ENCODE data around the gene CCSER1. TPM values are rescaled to one million over a fixed set of nuclear protein-coding genes. Genes with fewer than 3 reads are reported as not detected.

CCSER1 gene
- total RNA-seq, 1 donor from 2014 or later = not detected

DNA sequence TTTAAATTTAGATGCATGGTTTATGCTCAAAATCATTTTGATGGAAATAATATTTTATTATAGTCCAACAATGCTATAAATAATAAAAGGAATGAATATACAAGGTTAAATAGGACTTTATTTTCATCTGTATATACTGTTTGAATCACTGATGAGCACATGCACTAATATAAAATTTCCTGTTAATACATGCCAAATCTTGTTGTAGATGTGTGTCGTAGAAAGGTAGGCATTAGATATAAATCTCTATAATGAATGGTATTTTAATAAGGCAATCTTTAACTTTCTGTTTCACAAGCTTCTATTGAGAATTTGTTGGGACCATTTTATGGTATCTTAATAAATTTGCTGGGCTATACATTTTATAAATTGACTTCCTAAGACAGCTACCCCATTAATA is 868.8 kb downstream of the CCSER1 start:
- intact Hi-C loops (cut with micrococcal nuclease) = no loop called here
- Mint-ChIP-seq H3K27me3 (ENCODE audit: low read depth) (no peaks in the 10 kb centered on the region), H3K4me1 (ENCODE audit: low read depth) (no peaks in the 10 kb centered on the region), H3K9me3 (peaks cover 11% of the 10 kb centered on the region), H3K27ac (no peak overlapping the region), H3K4me3 (ENCODE audit: low read depth) (no peak overlapping the region), H3K36me3 (ENCODE audit: low read depth) (no peaks in the 10 kb centered on the region)
- DNase-seq (ENCODE audit: low spot score) = no peak

DNA sequence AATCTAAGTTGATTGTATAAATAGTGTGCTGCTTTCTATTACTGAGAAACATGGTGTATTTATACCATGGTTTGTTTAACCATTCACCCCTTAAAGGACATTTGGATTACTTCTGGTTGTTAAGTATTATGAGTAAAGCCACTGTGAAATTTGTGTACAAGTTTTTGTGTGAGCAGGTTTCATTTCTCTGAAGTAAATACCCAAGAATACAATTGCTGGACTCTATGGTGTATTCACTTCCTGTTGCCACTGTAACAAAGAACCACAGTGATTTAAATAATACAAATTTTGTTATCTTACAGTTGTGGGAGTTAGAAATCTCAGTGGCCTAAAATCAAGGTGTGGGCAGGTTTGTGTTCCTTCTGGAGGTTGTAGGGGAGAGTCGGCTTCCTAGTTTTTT is 869.6 kb downstream of the CCSER1 start:
- Mint-ChIP-seq H3K27ac (no peak overlapping the region), H3K27me3 (ENCODE audit: low read depth) (no peaks in the 10 kb centered on the region), H3K36me3 (ENCODE audit: low read depth) (no peaks in the 10 kb centered on the region), H3K4me1 (ENCODE audit: low read depth) (no peaks in the 10 kb centered on the region), H3K9me3 (peaks cover 11% of the 10 kb centered on the region), H3K4me3 (ENCODE audit: low read depth) (no peak overlapping the region)
- DNase-seq (ENCODE audit: low spot score) = no peak
- intact Hi-C loops (cut with micrococcal nuclease) = no loop called here

GRCh38 chr4:91015861-91016260 is 888.7 kb downstream of the CCSER1 start:
- H3K4me3 Mint-ChIP-seq (ENCODE audit: low read depth) = no peak overlapping the region
- H3K36me3 Mint-ChIP-seq (ENCODE audit: low read depth) = no peaks in the 10 kb centered on the region
- H3K27ac Mint-ChIP-seq = no peak overlapping the region
- no peaks in the 10 kb centered on the region for H3K4me1 Mint-ChIP-seq (ENCODE audit: low read depth)
- intact Hi-C loops (cut with micrococcal nuclease) = no loop called here
- no peaks in the 10 kb centered on the region for H3K27me3 Mint-ChIP-seq (ENCODE audit: low read depth)
- no peak for DNase-seq (ENCODE audit: low spot score)
- H3K9me3 Mint-ChIP-seq = peaks cover under 1% of the 10 kb centered on the region

- no peak for DNase-seq (ENCODE audit: low spot score)
- no peak overlapping the region for H3K4me3 Mint-ChIP-seq (ENCODE audit: low read depth)
- H3K27ac Mint-ChIP-seq = no peak overlapping the region
- intact Hi-C loops (cut with micrococcal nuclease) = no loop called here
- H3K27me3 Mint-ChIP-seq (ENCODE audit: low read depth) = no peaks in the 10 kb centered on the region
- no peaks in the 10 kb centered on the region for H3K4me1 Mint-ChIP-seq (ENCODE audit: low read depth)
- H3K9me3 Mint-ChIP-seq = no peaks in the 10 kb centered on the region
- no peaks in the 10 kb centered on the region for H3K36me3 Mint-ChIP-seq (ENCODE audit: low read depth)
These were observed 892.3 kb downstream of the CCSER1 start for GRCh38 chr4:91019513-91019912.

DNA sequence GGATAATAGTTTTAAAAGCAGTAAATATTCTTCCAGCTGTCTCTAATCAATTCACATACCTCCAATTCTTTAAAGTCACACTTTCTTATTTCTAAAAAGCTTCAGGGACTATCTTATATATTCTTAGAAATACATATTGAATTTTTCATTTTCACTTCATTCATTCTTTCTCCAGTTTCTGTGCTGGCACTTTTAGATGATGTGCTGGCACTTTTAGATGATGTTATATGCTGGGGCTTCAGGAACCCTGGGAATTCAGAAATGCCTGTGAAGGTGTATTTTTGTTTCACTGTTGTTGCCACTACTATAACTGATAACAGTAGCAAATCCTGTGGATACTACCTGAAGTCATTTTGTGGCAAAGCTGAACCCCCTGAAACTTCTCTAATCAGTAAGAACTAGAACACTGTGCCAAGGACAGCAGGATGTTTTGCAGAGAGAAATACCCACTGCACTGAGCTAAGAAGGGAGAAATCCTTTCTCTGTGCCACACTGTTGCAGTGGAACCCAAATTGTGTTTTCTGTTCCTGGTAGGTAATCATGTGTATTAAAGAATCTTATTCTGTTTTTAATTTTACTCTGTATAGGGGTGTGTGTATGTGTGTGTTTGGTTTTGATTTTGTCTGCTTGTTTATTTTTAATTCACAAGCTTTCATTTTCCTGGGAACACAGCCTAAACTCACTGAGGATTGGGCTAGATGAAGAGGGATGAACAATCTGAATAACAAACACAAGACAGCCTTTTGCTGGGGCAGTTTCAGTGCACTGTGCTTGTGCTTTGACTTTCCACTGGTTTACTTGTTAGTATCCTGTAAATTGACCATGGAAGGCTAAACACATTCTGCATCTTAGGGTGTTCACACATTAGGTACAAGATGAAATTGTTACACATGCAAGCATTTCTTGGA is 898.3 kb downstream of the CCSER1 start:
- DNase-seq (ENCODE audit: low spot score) = no peak
- H3K27me3 Mint-ChIP-seq (ENCODE audit: low read depth) = no peaks in the 10 kb centered on the region
- no peaks in the 10 kb centered on the region for H3K36me3 Mint-ChIP-seq (ENCODE audit: low read depth)
- intact Hi-C loops (cut with micrococcal nuclease) = no loop called here
- no peak overlapping the region for H3K4me3 Mint-ChIP-seq (ENCODE audit: low read depth)
- no peaks in the 10 kb centered on the region for H3K4me1 Mint-ChIP-seq (ENCODE audit: low read depth)
- H3K9me3 Mint-ChIP-seq = no peaks in the 10 kb centered on the region
- H3K27ac Mint-ChIP-seq = no peak overlapping the region

- no peak overlapping the region for H3K4me3 Mint-ChIP-seq (ENCODE audit: low read depth)
- intact Hi-C loops (cut with micrococcal nuclease) = no loop called here
- no peaks in the 10 kb centered on the region for H3K36me3 Mint-ChIP-seq (ENCODE audit: low read depth)
- H3K27ac Mint-ChIP-seq = no peak overlapping the region
- no peaks in the 10 kb centered on the region for H3K9me3 Mint-ChIP-seq
- H3K27me3 Mint-ChIP-seq (ENCODE audit: low read depth) = no peaks in the 10 kb centered on the region
- H3K4me1 Mint-ChIP-seq (ENCODE audit: low read depth) = no peaks in the 10 kb centered on the region
- DNase-seq (ENCODE audit: low spot score) = no peak
These were observed 901.0 kb downstream of the CCSER1 start for GRCh38 chr4:91028228-91028627.

DNA sequence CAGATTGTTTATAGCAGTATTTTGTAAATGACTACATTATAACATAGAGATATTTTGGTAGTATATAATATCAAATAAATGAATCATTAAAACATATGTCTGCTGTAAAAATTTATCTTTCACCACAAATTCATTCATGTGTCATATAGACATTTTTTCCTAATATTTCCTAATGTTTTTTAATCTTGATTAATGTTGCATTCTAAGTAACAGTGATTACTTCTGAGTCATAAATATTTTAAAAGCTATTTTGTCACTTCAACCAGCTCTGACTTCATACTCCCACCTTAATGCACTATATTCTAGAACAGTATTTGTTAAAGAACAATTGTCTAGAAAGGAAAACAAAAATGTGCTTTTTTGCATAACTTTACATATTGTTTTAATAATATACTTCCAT is 904.6 kb downstream of the CCSER1 start:
- Mint-ChIP-seq H3K27me3 (ENCODE audit: low read depth) (no peaks in the 10 kb centered on the region), H3K4me1 (ENCODE audit: low read depth) (no peaks in the 10 kb centered on the region), H3K36me3 (ENCODE audit: low read depth) (no peaks in the 10 kb centered on the region), H3K27ac (no peak overlapping the region), H3K9me3 (no peaks in the 10 kb centered on the region), H3K4me3 (ENCODE audit: low read depth) (no peak overlapping the region)
- intact Hi-C loops (cut with micrococcal nuclease) = no loop called here
- DNase-seq (ENCODE audit: low spot score) = no peak

GRCh38 chr4:91032725-91033445 is 905.7 kb downstream of the CCSER1 start:
- intact Hi-C loops (cut with micrococcal nuclease) = no loop called here
- Mint-ChIP-seq H3K27ac (no peak overlapping the region), H3K4me1 (ENCODE audit: low read depth) (no peaks in the 10 kb centered on the region), H3K9me3 (no peaks in the 10 kb centered on the region), H3K36me3 (ENCODE audit: low read depth) (no peaks in the 10 kb centered on the region), H3K4me3 (ENCODE audit: low read depth) (no peak overlapping the region), H3K27me3 (ENCODE audit: low read depth) (no peaks in the 10 kb centered on the region)
- no peak for DNase-seq (ENCODE audit: low spot score)

DNA sequence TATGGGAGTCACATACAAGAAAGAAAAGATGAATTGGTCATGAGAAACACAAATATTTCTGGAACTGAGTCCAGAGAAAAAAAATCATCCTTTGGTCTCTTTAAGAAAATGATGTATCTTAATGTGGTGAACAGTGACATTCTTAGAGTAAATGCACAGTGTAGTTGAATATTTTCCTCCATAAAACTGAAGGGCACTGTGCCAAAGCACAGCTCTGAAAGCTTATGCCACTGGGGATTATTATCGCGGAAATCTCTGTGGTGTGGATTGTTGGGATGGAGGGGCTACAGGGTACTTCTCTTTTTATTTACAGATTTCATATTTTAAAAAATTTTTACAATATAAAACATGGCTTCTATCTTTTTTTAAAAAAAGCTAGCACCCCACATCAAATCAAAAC is 908.1 kb downstream of the CCSER1 start:
- no peaks in the 10 kb centered on the region for H3K36me3 Mint-ChIP-seq (ENCODE audit: low read depth)
- DNase-seq (ENCODE audit: low spot score) = no peak
- no peaks in the 10 kb centered on the region for H3K27me3 Mint-ChIP-seq (ENCODE audit: low read depth)
- no peaks in the 10 kb centered on the region for H3K9me3 Mint-ChIP-seq
- intact Hi-C loops (cut with micrococcal nuclease) = no loop called here
- no peak overlapping the region for H3K4me3 Mint-ChIP-seq (ENCODE audit: low read depth)
- H3K27ac Mint-ChIP-seq = no peak overlapping the region
- H3K4me1 Mint-ChIP-seq (ENCODE audit: low read depth) = no peaks in the 10 kb centered on the region

DNA sequence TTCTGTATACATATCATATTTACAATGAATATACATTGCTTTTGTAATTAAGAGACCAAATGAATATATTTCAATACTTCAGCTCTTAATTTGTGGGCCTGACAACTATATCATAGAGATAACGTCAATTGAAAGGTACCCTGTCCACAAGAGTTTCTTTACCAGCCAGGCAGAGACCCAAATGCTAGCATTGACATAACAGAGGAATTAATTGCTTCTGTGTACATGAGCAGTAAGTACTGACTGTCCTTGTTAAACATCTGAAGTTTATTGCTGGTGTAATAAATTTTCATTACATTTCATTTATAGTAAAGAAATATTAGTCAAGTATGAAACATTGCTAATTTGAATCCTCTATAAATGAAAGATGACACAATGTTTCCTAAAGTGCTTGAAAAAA is 910.8 kb downstream of the CCSER1 start:
- Mint-ChIP-seq H3K9me3 (peaks cover 5% of the 10 kb centered on the region), H3K4me3 (ENCODE audit: low read depth) (no peak overlapping the region)
- intact Hi-C loops (cut with micrococcal nuclease) = no loop called here

DNA sequence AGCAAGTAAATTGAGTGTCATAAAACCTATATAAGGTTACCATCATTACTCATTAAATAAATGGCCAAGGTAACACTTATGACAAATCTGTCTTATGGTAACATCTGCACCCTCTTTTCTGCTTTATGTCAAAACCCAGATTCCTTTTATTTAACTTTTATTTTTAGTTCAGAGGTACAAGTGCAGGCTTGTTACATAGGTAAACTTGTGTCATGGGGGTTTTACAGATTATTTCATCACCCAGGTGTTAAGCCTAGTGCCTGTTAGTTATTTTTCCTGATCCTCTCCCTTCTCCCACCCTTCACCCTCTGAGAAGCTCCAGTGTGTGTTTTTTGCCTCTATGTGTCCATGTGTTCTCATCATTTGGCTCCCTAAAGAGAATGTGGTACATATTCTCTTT is 930.7 kb downstream of the CCSER1 start:
- H3K27me3 Mint-ChIP-seq (ENCODE audit: low read depth) = no peaks in the 10 kb centered on the region
- H3K4me3 Mint-ChIP-seq (ENCODE audit: low read depth) = no peak overlapping the region
- no peak for DNase-seq (ENCODE audit: low spot score)
- H3K27ac Mint-ChIP-seq = no peak overlapping the region
- no peaks in the 10 kb centered on the region for H3K9me3 Mint-ChIP-seq
- intact Hi-C loops (cut with micrococcal nuclease) = no loop called here
- no peaks in the 10 kb centered on the region for H3K4me1 Mint-ChIP-seq (ENCODE audit: low read depth)
- no peaks in the 10 kb centered on the region for H3K36me3 Mint-ChIP-seq (ENCODE audit: low read depth)

More for the DNA sequence above, 910.8 kb downstream of the CCSER1 start:
- Mint-ChIP-seq H3K36me3 (ENCODE audit: low read depth) (no peaks in the 10 kb centered on the region), H3K27ac (no peak overlapping the region), H3K4me1 (ENCODE audit: low read depth) (no peaks in the 10 kb centered on the region), H3K27me3 (ENCODE audit: low read depth) (no peaks in the 10 kb centered on the region)
- no peak for DNase-seq (ENCODE audit: low spot score)

DNA sequence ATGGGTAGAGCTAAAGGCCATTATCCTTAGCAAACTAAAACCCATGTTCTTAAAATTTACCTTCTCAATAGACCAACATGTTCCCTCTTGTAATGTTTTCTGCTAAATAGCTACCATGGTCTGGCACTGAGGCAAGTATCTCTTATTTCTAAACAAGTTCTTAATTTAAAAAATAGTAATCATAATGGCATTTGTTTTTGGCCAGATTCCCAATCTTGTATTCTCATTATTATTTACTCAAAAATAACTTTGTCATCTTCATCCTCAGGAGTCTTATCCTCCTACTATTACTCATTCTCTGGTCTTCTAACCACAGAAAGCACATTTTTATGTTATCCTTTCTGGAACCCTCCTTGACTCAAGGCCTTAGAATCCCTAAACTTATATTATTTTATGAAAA is 931.2 kb downstream of the CCSER1 start:
- Mint-ChIP-seq H3K9me3 (no peaks in the 10 kb centered on the region), H3K36me3 (ENCODE audit: low read depth) (no peaks in the 10 kb centered on the region), H3K4me1 (ENCODE audit: low read depth) (no peaks in the 10 kb centered on the region), H3K27ac (no peak overlapping the region), H3K4me3 (ENCODE audit: low read depth) (no peak overlapping the region), H3K27me3 (ENCODE audit: low read depth) (no peaks in the 10 kb centered on the region)
- no peak for DNase-seq (ENCODE audit: low spot score)
- intact Hi-C loops (cut with micrococcal nuclease) = no loop called here

DNA sequence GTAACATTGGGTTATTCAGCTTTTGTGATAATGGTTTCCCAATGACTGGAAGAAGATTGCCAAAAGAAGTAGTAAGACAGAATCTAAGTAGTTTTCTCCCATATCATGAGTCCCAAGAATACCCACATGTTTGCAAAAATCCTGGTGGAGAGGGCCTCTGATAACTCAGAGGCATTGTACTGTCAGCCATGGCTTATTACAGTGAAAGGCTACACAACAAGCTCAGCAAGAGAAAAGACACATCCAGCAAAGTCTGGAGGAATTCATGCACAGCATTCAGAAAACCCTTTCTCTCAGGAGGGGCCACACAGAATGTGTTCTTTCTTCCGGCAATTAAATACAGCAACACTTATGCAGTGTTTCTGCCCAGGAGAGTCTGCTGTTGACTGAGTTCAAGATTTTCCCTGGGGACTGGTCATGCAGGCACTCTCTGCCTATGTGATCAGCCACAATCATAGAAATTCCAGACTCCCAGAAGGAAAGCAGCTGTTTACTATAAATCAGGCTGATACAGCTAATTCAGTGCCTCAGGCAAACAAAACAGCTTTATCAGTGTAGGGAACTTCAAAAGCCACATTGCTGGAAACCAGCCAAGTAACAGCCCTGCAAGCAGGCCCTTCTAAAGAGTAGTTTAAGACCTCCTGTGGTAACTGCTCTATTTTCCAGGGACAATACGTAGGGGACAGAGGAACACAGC is 937.1 kb downstream of the CCSER1 start:
- DNase-seq (ENCODE audit: low spot score) = no peak
- H3K4me3 Mint-ChIP-seq (ENCODE audit: low read depth) = no peak overlapping the region
- no peaks in the 10 kb centered on the region for H3K27me3 Mint-ChIP-seq (ENCODE audit: low read depth)
- no peak overlapping the region for H3K27ac Mint-ChIP-seq
- no peaks in the 10 kb centered on the region for H3K4me1 Mint-ChIP-seq (ENCODE audit: low read depth)
- H3K36me3 Mint-ChIP-seq (ENCODE audit: low read depth) = no peaks in the 10 kb centered on the region
- H3K9me3 Mint-ChIP-seq = no peaks in the 10 kb centered on the region
- intact Hi-C loops (cut with micrococcal nuclease) = no loop called here
